Stimulated activated CD8-positive, alpha-beta memory T cell treated with anti-CD3 and anti-CD28 coated beads, Interleukin-2, amount 100 ng/mL, for 1 hour (primary cell): ENCODE measurements around the gene AGPAT2.

Source experiments
- DNase-seq, 2 donors: peaks; one replicate each; pipeline ENCODE4 v3.0.0-alpha.2; 2020; ENCODE audit warnings: low read depth in 2 of 2

Gene AGPAT2

GRCh38 chr9:136673975-136674785, 13.1 kb downstream of the AGPAT2 start:
- no peak for DNase-seq

DNA sequence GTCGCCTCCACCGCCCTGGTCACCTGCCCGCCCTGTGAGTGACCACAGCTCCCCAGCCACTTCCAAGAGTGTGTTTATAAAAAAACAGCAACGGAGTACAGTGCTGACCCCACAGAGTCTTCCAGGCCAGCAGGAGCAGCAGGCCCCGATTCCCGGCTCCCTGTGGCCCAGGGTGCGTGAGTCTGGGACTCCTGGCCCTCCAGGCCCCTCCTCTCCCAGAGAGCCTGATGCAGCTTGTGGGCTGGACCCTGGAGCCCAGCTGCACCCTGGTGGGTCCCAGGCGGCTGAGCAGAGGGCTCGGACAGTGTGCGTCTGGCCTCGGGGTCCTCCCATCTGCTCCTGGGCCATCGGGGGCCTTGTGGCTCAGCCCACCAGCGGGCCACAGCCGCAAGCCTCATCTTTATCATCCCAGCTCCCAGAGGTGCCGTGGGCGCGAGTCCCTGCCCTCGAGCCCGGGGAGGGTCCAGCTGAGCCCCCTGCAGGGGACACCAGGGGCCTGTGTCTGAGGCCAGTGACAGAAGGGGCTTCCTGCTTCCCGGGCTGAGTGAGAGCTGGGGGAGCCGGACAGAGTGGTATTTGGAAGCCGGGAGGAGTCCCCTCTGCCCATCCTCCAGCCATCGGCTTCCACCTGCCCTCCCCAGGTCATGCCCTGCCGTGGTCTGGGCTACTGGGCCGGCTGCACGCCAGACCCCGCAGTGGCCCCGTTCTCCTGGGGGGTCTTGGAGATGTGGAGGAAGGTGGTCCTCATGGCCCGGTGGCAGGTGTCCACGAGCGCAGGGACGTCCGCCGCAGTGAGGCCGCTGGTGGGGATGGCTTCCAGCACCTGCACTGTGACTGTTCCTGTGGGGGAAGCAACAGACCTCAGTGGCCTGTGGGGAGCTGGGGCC, 13.9 kb downstream of the AGPAT2 start:
- DNase-seq, result no peak

DNA sequence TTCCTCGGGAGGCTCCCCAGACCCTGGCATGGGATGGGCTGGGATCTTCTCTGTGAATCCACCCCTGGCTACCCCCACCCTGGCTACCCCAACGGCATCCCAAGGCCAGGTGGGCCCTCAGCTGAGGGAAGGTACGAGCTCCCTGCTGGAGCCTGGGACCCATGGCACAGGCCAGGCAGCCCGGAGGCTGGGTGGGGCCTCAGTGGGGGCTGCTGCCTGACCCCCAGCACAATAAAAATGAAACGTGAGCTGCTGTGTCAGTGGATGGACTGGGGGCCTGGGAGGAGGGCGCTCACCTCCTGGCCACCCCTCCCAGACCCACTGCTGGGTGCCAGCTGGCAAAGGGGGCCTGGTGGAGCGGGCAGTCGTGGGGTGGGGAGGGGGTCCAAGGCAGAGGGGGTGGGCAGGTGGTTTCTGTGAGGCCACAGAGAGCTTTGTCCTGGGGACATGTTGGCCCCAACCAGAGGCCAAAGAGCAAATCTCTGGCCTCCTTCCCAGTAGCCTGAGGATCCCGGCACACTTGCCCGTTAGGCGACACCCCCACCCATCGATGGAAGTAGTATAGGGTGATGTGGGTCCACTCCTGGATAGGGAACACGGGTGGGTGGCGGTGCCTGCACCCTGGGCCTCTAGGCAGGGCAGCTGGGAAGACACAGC, 14.7 kb downstream of the AGPAT2 start:
- DNase-seq, result no peak

DNA sequence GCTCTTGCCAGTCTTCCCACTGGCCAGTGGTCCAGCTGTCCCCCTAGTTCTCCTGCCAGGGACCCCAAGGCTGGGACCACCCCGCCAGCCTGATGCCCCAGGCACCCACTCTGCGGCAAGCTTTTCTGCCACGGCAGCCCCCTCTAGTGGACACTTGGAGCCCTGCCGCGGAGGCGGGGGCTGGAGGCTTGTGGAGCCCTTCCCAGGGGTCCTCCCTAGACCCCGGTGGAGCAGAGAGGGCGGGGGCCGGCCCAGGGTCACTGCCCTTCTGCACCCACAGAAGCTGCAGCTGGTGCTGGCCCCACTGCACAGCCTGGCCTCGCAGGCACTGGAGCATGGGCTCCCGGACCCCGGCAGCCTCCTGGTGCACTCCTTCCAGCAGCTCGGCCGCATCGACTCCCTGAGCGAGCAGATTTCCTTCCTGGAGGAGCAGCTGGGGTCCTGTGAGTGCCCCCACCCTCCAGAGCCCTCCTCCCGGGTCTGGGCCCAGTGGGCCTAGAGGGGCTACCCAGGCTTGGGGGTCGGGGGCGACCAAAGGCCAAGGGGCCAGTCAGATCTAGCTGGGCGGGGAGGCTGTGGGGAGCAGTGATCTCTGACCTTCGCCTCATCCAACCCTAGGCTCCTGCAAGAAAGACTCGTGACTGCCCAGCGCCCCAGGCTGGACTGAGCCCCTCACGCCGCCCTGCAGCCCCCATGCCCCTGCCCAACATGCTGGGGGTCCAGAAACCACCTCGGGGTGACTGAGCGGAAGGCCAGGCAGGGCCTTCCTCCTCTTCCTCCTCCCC, 15.4 kb downstream of the AGPAT2 start:
- DNase-seq, result no peak

GRCh38 chr9:136671254-136671614, 16.0 kb downstream of the AGPAT2 start:
- DNase-seq, result no peak

DNA sequence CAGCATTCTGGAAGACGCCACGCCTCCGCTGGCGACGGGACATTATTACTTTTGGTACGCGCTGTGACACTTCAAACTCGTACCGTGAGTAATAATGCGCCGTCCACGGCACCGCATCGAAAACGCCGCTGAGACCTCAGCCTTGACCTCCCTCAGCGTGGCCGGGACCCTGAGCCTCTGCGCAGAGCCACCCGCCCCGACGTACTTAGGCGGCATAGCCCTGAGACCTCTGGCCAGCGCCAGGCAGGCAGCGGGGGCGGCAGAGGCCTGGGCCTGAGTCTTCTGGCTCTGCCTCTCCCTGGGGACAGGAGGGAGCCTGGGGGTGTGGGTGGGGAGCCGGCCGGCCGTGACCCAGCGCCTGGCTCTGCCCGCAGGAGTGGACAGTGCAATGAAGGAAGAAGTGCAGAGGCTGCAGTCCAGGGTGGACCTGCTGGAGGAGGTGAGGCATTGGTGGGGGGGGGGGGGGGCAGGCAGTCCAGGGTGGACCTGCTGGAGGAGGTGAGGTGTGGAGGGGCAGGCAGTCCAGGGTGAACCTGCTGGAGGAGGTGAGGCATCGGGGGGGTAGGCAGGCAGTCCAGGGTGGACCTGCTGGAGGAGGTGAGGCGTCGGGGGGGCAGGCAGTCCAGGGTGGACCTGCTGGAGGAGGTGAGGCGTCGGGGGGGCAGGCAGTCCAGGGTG, 16.5 kb downstream of the AGPAT2 start:
- DNase-seq, result no peak

DNA sequence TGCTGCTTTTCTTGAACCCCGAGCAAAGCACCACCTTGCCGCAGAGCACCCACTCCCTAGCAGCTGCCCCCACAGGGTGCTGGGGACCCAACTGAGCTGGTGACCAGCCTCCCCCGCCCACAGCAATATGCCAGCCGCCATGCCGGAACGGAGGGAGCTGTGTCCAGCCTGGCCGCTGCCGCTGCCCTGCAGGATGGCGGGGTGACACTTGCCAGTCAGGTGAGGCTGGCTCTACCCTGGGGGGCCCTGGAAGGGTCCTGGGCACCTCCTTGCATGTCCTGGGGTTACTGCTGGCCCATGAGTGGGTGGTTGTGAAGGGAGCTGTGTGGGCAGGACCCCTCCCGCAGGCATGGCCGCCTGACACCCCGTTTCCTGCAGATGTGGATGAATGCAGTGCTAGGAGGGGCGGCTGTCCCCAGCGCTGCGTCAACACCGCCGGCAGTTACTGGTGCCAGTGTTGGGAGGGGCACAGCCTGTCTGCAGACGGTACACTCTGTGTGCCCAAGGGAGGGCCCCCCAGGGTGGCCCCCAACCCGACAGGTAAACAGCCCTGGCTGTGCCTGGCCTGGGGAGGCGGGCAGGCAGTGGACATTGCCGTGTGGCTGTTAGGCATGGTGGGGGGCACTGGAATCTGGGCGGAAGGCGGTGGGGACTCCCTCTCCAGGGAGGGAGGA, 17.3 kb downstream of the AGPAT2 start:
- no peak for DNase-seq

GRCh38 chr9:136668983-136669790, 18.1 kb downstream of the AGPAT2 start:
- DNase-seq, result no peak

DNA sequence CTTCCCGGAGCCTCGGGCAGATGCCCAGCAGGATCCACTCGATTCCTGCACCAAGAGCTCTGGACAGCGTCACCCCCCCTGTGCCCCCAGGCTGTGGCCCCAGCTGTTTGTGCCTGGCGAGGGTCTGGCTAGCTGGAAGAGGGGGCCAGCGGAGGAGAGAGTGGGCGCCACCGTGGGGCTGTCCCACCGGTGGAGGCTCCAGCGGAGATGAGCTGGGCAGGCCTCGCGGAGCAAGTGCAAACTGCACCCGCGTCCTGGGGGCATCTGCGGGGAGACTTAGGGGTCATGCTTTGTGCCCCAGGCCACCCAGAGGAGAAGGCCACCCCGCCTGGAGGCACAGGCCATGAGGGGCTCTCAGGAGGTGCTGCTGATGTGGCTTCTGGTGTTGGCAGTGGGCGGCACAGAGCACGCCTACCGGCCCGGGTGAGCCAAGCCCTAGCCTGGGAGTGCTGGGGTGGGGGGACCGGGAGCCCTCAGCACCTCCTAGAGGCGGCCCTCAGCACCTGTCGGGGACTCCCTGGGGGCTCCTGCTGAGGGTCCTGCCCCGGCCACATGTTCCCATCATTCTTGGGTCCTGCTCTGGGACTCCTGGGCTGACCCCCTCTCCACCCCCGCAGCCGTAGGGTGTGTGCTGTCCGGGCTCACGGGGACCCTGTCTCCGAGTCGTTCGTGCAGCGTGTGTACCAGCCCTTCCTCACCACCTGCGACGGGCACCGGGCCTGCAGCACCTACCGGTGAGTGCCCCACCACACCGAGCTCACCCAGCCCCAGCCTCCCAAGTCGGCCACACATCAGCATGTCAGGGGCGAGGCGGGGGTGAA, 19.1 kb downstream of the AGPAT2 start:
- no peak for DNase-seq

DNA sequence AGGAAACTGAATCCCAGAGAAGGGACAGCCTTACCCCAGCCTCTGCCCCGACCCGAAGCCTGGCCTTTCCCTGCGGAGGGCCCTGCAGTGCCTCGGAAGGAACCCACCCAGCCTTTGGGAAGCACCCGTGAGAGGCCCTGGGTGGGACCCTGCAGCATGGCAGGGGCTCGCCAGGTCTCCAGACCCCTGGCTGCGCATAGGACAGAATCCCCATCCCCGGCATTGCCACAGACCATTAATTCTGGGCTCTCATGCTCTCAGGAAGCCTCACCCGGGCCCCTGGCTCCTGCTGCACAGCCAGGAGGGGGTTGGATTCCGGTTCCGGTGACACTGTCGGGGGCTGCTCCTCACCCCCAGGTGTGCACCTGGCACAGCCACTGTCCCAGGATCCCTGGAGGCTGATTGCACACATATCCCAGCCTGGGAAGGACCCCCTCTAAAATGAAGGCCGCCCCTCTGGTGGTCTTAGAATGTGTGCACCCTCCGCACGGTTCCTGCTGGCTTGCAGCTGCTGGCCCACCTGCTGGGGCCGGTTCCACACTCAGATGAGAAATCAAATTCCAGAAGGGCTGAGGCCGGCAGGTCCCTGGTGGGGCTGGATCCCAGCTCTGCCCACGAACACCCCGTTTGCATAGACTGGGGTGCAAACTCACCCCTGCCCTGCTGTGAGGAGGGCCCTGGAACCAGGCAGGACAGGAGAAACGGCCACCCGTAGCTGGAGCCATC, 19.9 kb downstream of the AGPAT2 start:
- no peak for DNase-seq

GRCh38 chr9:136666372-136667213, 20.7 kb downstream of the AGPAT2 start:
- no peak for DNase-seq

DNA sequence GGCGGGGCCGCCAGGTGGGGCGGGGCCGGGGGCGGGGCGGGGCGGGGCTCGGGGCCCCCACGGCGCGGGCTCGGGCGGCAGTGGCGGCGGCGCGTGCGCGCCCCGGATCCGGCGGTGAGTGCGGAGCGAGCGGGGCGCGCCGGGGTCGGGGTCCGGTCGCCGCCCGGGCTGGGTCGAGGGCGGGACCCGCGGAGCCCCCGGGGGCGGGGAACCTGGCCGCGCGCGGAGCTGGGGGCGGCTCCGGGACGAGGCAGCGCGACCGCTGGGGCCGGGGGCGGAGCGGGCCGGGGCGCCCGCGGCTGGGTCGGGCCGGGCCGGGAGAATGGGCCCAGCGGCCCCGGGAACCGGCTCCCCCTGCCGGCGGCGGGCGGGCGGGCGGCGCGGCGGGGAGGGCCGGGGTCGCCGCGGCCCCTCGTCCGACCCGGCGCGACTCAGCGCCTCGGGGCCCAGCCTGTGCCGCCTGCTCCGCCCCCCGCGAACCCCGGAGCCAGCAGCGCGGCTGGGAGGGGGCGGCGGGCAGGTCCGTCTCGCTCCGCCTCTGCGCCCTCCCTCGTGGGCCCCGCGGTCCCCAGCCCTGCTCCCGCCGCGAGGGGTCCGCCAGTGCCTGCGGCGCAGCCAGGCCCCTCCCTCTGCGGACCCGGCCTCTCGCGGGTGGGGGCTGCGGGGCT, 21.4 kb downstream of the AGPAT2 start:
- no peak for DNase-seq

- no peak for DNase-seq
These were observed 22.1 kb downstream of the AGPAT2 start for GRCh38 chr9:136665111-136665703.

DNA sequence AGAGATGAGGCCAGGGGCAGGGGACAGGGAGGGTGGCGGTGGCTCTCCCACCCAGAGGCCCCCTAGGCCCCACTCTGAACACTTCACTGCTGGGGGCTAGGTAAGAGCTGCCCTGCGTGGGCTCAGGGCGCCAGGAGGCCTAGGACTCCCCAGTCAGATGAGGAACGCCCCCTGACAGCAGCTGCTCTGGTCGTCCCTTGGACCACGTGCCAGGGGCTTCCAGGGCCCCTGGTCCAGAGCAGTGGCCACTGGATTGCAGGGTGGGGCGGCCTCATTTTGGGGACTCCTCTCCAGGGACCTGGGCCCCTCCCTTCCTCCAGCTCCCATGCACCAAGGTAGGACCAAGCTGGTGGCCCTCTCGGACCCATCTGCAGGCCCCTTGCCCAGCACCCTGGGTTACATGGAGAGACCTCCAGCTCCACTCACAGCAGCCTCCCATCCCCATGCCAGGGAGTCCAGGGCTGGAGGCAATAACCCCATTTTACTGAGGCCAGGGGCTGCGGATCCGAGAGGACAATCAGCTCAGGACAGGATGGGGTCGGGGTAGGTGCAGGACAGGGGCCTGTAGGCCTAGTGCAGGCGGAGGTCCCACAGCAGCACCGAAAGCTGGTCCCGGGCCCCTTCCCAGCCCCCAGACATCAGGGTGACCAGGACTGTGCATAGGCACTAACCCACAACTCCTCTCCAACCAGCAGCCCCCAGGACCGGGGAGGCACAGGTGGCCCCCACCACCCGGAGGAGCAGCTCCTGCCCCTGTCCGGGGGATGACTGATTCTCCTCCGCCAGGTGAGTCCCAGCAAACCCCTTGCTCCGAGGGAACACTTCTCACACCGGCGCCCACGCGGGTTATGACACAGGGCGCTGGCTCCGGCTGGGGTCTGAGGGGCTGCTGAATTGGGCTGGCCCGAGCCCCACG, 23.0 kb downstream of the AGPAT2 start:
- DNase-seq, result no peak
